ENCODE data around the gene RPTN.

The RPTN gene, protein sequence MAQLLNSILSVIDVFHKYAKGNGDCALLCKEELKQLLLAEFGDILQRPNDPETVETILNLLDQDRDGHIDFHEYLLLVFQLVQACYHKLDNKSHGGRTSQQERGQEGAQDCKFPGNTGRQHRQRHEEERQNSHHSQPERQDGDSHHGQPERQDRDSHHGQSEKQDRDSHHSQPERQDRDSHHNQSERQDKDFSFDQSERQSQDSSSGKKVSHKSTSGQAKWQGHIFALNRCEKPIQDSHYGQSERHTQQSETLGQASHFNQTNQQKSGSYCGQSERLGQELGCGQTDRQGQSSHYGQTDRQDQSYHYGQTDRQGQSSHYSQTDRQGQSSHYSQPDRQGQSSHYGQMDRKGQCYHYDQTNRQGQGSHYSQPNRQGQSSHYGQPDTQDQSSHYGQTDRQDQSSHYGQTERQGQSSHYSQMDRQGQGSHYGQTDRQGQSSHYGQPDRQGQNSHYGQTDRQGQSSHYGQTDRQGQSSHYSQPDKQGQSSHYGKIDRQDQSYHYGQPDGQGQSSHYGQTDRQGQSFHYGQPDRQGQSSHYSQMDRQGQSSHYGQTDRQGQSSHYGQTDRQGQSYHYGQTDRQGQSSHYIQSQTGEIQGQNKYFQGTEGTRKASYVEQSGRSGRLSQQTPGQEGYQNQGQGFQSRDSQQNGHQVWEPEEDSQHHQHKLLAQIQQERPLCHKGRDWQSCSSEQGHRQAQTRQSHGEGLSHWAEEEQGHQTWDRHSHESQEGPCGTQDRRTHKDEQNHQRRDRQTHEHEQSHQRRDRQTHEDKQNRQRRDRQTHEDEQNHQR

DNA sequence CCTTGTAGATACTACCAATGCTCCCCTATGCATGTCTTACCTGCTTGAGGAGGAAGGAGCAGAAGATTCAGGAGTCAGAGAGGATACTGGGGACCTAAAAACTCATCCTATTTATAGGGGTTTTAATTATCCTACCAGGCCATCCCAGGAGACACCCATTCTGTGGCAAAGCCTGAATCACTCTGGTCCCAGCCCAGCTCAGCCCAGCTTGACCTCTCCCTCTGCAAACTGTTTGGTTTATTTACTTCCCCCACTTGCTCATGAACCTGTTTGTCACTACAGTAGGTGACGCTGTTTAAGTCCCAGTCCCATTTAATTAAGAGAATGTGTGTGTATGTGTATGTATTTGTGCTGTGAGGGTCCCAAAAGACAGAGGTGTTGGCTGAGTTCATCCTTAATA is at the start of gene RPTN:
Gene RPTN (minus strand): TSS at position 85 of the 400 bp plus-strand sequence. CDS start 1,339 bp downstream, outside the sequence.
- H3K27ac ChIP-seq: no peak within 1 kb of the TSS
- H3K9me3 ChIP-seq (ENCODE audit: severe bottlenecking): no peaks in the 10 kb centered on the region

DNA sequence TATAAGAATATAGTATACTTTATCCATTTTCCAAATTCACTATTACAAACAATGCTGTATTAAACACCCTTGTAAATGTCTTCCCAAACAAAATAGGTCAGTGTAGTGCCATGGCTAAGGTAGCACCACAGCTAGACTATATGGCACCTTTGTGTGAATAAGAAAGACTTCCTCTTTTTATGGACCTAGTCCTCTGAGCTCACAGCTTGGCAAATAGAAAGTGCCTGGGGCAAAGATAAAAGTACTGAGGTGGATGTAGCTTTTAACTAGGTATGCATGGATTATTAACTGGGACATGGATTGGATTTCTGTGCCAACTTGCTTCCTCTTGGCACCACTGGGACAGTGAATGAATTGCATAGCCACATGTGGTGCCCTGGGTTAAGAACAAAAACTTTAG is 40.0 kb upstream of the RPTN start:
- TF ChIP-seq, protein P1, sequence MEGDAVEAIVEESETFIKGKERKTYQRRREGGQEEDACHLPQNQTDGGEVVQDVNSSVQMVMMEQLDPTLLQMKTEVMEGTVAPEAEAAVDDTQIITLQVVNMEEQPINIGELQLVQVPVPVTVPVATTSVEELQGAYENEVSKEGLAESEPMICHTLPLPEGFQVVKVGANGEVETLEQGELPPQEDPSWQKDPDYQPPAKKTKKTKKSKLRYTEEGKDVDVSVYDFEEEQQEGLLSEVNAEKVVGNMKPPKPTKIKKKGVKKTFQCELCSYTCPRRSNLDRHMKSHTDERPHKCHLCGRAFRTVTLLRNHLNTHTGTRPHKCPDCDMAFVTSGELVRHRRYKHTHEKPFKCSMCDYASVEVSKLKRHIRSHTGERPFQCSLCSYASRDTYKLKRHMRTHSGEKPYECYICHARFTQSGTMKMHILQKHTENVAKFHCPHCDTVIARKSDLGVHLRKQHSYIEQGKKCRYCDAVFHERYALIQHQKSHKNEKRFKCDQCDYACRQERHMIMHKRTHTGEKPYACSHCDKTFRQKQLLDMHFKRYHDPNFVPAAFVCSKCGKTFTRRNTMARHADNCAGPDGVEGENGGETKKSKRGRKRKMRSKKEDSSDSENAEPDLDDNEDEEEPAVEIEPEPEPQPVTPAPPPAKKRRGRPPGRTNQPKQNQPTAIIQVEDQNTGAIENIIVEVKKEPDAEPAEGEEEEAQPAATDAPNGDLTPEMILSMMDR (IDR thresholded peaks at IDR 0.05; ENCODE audit: low read depth, low read length): no peak

More for the DNA sequence above, at the start of gene RPTN:
- no peaks in the 10 kb centered on the region; the same call in 1 of the 2 replicates for H3K36me3 ChIP-seq
- no peak for DNase-seq
- no peak within 1 kb of the TSS for H3K4me3 ChIP-seq (ENCODE audit: low read depth, low read length)
- TF ChIP-seq, protein P1 (IDR thresholded peaks at IDR 0.05; ENCODE audit: low read depth, low read length): no peak
- H3K27me3 ChIP-seq (ENCODE audit: insufficient read depth, low read depth, severe bottlenecking): peaks cover 85% of the 10 kb centered on the region

GRCh38 chr1:152197361-152197941 is 38.4 kb upstream of the RPTN start:
- DNase-seq: no peak
- Histone ChIP-seq H3K4me3 (ENCODE audit: low read depth, low read length) (no peak overlapping the region), H3K9me3 (ENCODE audit: severe bottlenecking) (no peaks in the 10 kb centered on the region), H3K27me3 (ENCODE audit: insufficient read depth, low read depth, severe bottlenecking) (peaks cover 67% of the 10 kb centered on the region), H3K36me3 (no peaks in the 10 kb centered on the region), H3K27ac (no peak overlapping the region)
- TF ChIP-seq, protein P1 (IDR thresholded peaks at IDR 0.05; ENCODE audit: low read depth, low read length): no peak

More for the DNA sequence above, 40.0 kb upstream of the RPTN start:
- no peak overlapping the region for H3K4me3 ChIP-seq (ENCODE audit: low read depth, low read length)
- no peak for DNase-seq
- no peaks in the 10 kb centered on the region for H3K36me3 ChIP-seq
- H3K27me3 ChIP-seq (ENCODE audit: insufficient read depth, low read depth, severe bottlenecking): peaks cover 67% of the 10 kb centered on the region
- H3K27ac ChIP-seq: no peak overlapping the region
- H3K9me3 ChIP-seq (ENCODE audit: severe bottlenecking): no peaks in the 10 kb centered on the region

DNA sequence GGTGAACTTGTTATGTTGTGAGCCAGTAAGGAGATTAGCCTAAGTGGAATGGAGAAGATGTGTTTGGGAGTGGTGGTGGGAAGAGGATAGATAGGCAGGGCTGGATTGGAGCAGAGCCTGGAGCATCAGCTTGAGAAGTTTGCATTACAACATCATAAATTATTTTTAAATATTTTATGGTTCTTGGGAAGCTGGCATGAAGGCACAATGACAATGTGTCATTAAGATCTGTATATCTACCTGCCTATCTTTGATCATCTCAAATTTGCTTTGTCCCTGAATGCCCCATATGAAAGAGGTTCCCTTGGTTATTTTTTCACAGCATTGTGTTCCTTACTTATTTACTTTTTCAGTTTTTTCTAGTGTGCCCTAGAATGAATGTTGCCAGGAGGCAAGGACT is 32.7 kb upstream of the RPTN start:
- H3K4me3 ChIP-seq (ENCODE audit: low read depth, low read length): no peak overlapping the region
- peaks cover 14% of the 10 kb centered on the region for H3K9me3 ChIP-seq (ENCODE audit: severe bottlenecking)
- DNase-seq: no peak
- H3K36me3 ChIP-seq: no peaks in the 10 kb centered on the region
- TF ChIP-seq, protein P1 (IDR thresholded peaks at IDR 0.05; ENCODE audit: low read depth, low read length): no peak
- peaks cover 72% of the 10 kb centered on the region for H3K27me3 ChIP-seq (ENCODE audit: insufficient read depth, low read depth, severe bottlenecking)
- H3K27ac ChIP-seq: no peak overlapping the region

DNA sequence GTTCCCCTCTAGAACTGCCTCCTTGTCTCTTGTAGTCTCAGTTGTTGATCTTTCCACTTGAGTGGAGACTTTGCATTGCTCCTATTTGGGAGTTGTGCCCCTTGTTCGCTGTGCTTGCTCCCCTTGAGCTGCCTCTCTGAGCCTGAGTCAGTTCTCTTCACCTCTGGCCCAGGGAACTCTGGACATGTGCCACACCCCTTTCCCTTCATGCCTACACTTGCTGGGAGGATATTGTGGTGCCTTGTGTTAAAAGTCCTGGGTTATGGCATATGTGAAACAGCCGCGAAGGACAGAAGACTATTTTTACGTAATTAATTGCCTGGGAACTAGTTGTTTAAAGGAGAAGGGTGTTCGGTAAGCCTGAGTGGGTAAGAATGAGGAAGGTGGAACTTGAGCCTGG is 32.2 kb upstream of the RPTN start:
- peaks cover 14% of the 10 kb centered on the region for H3K9me3 ChIP-seq (ENCODE audit: severe bottlenecking)

More for the DNA sequence above, 32.2 kb upstream of the RPTN start:
- H3K27ac ChIP-seq: no peak overlapping the region
- no peaks in the 10 kb centered on the region for H3K36me3 ChIP-seq
- H3K27me3 ChIP-seq (ENCODE audit: insufficient read depth, low read depth, severe bottlenecking): peaks cover 77% of the 10 kb centered on the region
- no peak for DNase-seq
- TF ChIP-seq, protein P1 (IDR thresholded peaks at IDR 0.05; ENCODE audit: low read depth, low read length): no peak
- H3K4me3 ChIP-seq (ENCODE audit: low read depth, low read length): no peak overlapping the region

Data from WERI-Rb-1 (cell line).